ENCODE data around the gene EPS8.

DNA sequence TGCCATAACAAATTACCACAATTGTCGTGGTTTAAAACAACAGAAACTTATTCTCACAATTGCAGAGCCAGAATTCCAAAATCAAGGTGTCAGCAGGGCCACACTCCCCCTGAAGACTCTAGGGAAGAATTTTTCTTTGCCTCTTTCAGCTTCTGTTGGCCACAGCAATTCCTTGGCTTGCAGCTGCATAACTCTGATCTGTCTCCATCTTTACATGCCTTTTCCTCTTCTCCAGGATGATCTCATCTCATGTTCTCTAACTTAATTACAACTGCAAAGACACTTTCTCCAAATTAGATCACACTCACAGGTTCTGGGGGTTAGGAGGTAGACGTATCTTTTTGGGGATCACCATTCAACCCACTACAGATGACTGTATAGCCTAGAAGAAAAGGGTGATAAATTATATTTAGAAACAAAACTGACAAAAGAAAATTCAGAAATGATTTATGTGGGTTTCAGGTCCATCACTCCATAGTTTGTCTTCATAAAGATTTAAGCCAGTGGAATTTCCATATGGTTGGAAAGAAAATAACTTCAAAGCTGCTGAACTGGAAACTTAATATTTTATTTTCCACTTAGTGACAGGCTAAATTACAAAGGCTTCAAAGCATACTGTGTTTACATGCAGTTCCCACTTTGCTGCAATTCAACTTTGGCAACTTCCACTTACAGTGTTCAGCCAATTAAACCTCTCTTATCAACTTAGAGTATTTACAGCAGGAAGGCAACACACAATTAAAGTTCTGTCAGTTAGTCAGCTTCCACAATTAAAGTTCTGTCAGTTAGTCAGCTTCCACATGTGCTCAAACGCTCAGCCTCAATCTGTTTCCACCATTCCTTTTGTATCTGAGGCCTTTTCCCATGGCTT lies 213.3 kb downstream of the EPS8 start:
- TF ChIP-seq, protein P1, sequence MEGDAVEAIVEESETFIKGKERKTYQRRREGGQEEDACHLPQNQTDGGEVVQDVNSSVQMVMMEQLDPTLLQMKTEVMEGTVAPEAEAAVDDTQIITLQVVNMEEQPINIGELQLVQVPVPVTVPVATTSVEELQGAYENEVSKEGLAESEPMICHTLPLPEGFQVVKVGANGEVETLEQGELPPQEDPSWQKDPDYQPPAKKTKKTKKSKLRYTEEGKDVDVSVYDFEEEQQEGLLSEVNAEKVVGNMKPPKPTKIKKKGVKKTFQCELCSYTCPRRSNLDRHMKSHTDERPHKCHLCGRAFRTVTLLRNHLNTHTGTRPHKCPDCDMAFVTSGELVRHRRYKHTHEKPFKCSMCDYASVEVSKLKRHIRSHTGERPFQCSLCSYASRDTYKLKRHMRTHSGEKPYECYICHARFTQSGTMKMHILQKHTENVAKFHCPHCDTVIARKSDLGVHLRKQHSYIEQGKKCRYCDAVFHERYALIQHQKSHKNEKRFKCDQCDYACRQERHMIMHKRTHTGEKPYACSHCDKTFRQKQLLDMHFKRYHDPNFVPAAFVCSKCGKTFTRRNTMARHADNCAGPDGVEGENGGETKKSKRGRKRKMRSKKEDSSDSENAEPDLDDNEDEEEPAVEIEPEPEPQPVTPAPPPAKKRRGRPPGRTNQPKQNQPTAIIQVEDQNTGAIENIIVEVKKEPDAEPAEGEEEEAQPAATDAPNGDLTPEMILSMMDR (IDR thresholded peaks at IDR 0.05) = no peak
- TF ChIP-seq POLR2AphosphoS5 (IDR thresholded peaks at IDR 0.05) = no peak

Measured in sigmoid colon (tissue), 4 donors.